Thoracic aorta (tissue), 2 donors: ENCODE results near the gene TXNRD1. TPM values are rescaled to one million over a fixed set of nuclear protein-coding genes. Genes with fewer than 3 reads are reported as not detected.
A peak's percentile ranks its signal among the peaks of the same experiment; 100 is the strongest.

Experiments used
- ATAC-seq: fragments of 150-250 bp; one replicate; pipeline ENCODE4 v1.8.0; 2017; ENCODE audit warnings: low read depth; ENCODE audit not compliant: insufficient number of reproducible peaks, low FRiP score
- DNase-seq: peaks from one replicate; pipeline ENCODE4 v3.0.0-alpha.2; 2020; ENCODE audit warnings: low spot score
- H3K27ac ChIP-seq, 2 donors: fragments of 200-600 bp; sonication (generic); 1 replicate in 1 of 2; 2 replicates in 1 of 2; pipeline ENCODE4 v1.5.1; 2016; ENCODE audit warnings: mild to moderate bottlenecking in 2 of 2, moderate library complexity in 2 of 2
- H3K27me3 ChIP-seq: fragments of 200-600 bp; sonication (generic); replicated peaks from 2 replicates; pipeline ENCODE4 v1.6.0; 2016; ENCODE audit warnings: mild to moderate bottlenecking; ENCODE audit not compliant: insufficient read depth
- H3K36me3 ChIP-seq: fragments of 200-600 bp; sonication (generic); one replicate; pipeline ENCODE4 v1.5.1; 2016
- H3K4me1 ChIP-seq, 2 donors: fragments of 200-600 bp; sonication (generic); 1 replicate in 1 of 2; 2 replicates in 1 of 2; pipeline versions ENCODE4 v1.5.1 to v1.6.0; 2016; ENCODE audit warnings: low read depth in 2 of 2, mild to moderate bottlenecking in 1 of 2; ENCODE audit not compliant: control insufficient read depth in 1 of 2
- H3K4me3 ChIP-seq: fragments of 200-600 bp; sonication (generic); 2 replicates; pipeline ENCODE4 v1.5.1; 2016; ENCODE audit warnings: mild to moderate bottlenecking
- H3K9me3 ChIP-seq: fragments of 200-600 bp; sonication (generic); 2 replicates; pipeline ENCODE4 v1.5.1; 2016
- CTCF ChIP-seq: fragments of 200-600 bp; sonication (generic); IDR thresholded peaks from one replicate; pipeline ENCODE4 v1.5.1; 2019; ENCODE audit warnings: antibody characterized with exemption
- total RNA-seq, 2 donors: library from RNA; depleted of rRNA; stranded (reverse); fragments of >200 nt; gene quantifications; one replicate each; pipeline versions ENCODE4 v1.1.0 to v1.2.3, GENCODE V29; 2016

Gene TXNRD1
- total RNA-seq, 2 donors from 2014 or later = 269 to 332 TPM

- peaks cover 34 to 83% of the 10 kb centered on the region in 2 donors for H3K4me1 ChIP-seq
- ATAC-seq = peak; percentile 80
Measured at GRCh38 chr12:104303538-104304151, 88.1 kb downstream of the TXNRD1 start, which contains the start of gene EID3. Gene EID3, plus strand, starts transcription at chr12:104303739. Its CDS starts 196 bp downstream, at chr12:104303935.

DNA sequence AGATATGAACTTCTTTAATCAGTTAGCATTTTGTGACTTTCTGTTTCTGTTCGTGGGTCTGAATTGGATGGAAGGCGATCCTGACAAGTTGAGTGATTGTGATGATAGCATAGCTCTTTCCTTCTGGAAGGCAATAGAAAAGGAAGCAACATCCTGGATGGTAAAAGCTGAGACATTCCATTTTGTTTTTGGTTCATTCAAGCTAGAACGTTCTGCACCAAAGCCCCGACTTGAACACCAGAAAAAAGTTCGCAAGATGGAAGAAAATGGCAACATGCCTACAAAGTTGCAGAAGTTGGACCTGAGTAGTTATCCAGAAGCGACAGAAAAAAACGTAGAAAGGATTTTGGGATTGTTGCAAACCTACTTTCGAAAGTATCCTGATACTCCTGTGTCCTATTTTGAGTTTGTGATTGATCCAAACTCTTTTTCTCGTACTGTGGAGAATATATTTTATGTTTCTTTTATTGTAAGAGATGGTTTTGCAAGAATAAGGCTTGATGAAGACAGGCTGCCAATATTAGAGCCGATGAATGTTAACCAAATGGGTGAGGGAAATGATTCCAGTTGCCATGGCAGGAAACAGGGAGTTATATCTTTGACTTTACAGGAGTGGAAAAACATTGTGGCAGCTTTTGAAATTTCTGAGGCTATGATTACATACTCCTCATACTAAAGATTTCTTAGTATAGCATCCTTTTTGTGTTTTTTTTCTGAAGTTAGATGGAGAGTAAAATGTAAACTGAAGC lies 88.9 kb downstream of the TXNRD1 start:
- TF ChIP-seq CTCF = no peak
- H3K36me3 ChIP-seq = no peaks in the 10 kb centered on the region
- ATAC-seq (no peak), DNase-seq (no peak)
- H3K27me3 ChIP-seq = no peaks in the 10 kb centered on the region
- H3K4me3 ChIP-seq = peak overlapping the region; percentile 70
- no peaks in the 10 kb centered on the region for H3K9me3 ChIP-seq
- peaks cover 34 to 80% of the 10 kb centered on the region in 2 donors for H3K4me1 ChIP-seq
- H3K27ac ChIP-seq = peak overlapping the region; percentile 48 to 64

More at GRCh38 chr12:104303538-104304151, 88.1 kb downstream of the TXNRD1 start, which contains the start of gene EID3:
- Histone ChIP-seq H3K36me3 (no peaks in the 10 kb centered on the region), H3K27ac (peak within 1 kb of the TSS; percentile 48 to 64), H3K27me3 (no peaks in the 10 kb centered on the region), H3K9me3 (no peaks in the 10 kb centered on the region), H3K4me3 (peak within 1 kb of the TSS; percentile 70)
- TF ChIP-seq CTCF = no peak
- peak; percentile 57 for DNase-seq

- Histone ChIP-seq H3K27ac (no peak overlapping the region), H3K4me1 (peaks cover 28 to 72% of the 10 kb centered on the region in 2 donors)
Measured at GRCh38 chr12:104305349-104305748, 89.8 kb downstream of the TXNRD1 start.

DNA sequence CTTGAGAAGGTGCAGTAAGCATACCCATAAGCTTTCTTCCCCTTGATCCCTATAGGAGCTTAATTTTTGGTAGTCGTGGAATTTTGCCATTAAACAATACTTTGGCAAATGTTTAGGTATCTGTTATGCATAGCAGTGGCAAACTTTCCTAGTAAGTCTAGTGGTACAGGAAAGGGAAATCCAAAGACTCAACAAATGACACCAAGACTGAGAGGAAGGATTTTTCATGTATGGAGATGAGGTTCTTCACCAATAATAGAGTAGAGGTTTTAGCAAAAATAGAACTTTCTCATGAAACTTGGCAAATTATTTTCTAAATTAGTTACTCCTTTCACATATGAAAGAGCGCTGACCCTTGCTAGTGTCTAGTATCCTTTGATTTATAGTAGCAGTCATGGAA lies 90.8 kb downstream of the TXNRD1 start:
- TF ChIP-seq CTCF = no peak
- DNase-seq (no peak), ATAC-seq (no peak)
- Histone ChIP-seq H3K9me3 (no peaks in the 10 kb centered on the region), H3K27ac (no peak overlapping the region), H3K4me3 (no peak overlapping the region), H3K36me3 (peaks cover 7% of the 10 kb centered on the region), H3K27me3 (no peaks in the 10 kb centered on the region), H3K4me1 (peaks cover 28 to 64% of the 10 kb centered on the region in 2 donors)

More at GRCh38 chr12:104305349-104305748, 89.8 kb downstream of the TXNRD1 start:
- DNase-seq (no peak), ATAC-seq (no peak)
- H3K4me3 ChIP-seq = no peak overlapping the region
- H3K27me3 ChIP-seq = no peaks in the 10 kb centered on the region
- H3K36me3 ChIP-seq = peaks cover 4% of the 10 kb centered on the region
- H3K9me3 ChIP-seq = no peaks in the 10 kb centered on the region
- no peak for TF ChIP-seq CTCF

GRCh38 chr12:104306943-104307654 lies 91.5 kb downstream of the TXNRD1 start:
- Histone ChIP-seq H3K9me3 (no peaks in the 10 kb centered on the region), H3K36me3 (peaks cover 12% of the 10 kb centered on the region), H3K4me1 (peaks cover 28 to 57% of the 10 kb centered on the region in 2 donors), H3K4me3 (no peak overlapping the region), H3K27ac (no peak overlapping the region), H3K27me3 (no peaks in the 10 kb centered on the region)
- DNase-seq (no peak), ATAC-seq (no peak)
- no peak for TF ChIP-seq CTCF
